ENCODE measurements around the gene C10orf143.

- TF ChIP-seq CTCF (IDR thresholded peaks at IDR 0.05) (no peak), POLR2A (IDR thresholded peaks at IDR 0.05) (no peak)
These were observed 45.8 kb downstream of the C10orf143 start for GRCh38 chr10:130064783-130065182.

Data from lower leg skin (tissue), 3 donors.